Calu3 (cell line): ENCODE measurements around the gene TNFSF12. TPM values are rescaled to one million over a fixed set of nuclear protein-coding genes. Genes with fewer than 3 reads are reported as not detected.
A peak's percentile ranks its signal among the peaks of the same experiment; 100 is the strongest.
"Not testable (repeated sequence)": the region's sequence is repeated elsewhere in the genome, so short reads cannot be mapped to it uniquely, and the experiment has no call there.

Experiments
- BruUV-seq: library from RNA; stranded (reverse); fragments of 400-500 nt; replicated peaks from 2 replicates; lab custom pipeline; 2021; lab: Mats Ljungman, UMichigan
- CTCF ChIA-PET: fragments of 300-600 bp; sonication (Branson Sonifier 250); formaldehyde crosslinking; loops from one replicate; lab custom pipeline; 2022; ENCODE audit warnings: antibody characterized with exemption; lab: Charles Lee
- DNase-seq: peaks from one replicate; pipeline ENCODE4 v3.0.0; 2022
- H3K27ac Mint-ChIP-seq: one replicate; pipeline ENCODE4 v1.8.0; 2022; ENCODE audit warnings: mixed read lengths; ENCODE audit not compliant: unreplicated experiment
- H3K27me3 Mint-ChIP-seq: one replicate; pipeline ENCODE4 v1.8.0; 2022; ENCODE audit warnings: mixed read lengths; ENCODE audit not compliant: unreplicated experiment
- H3K36me3 Mint-ChIP-seq: one replicate; pipeline ENCODE4 v1.8.0; 2022; ENCODE audit warnings: mild to moderate bottlenecking, moderate library complexity, mixed read lengths; ENCODE audit not compliant: insufficient read depth, unreplicated experiment
- H3K4me1 Mint-ChIP-seq: one replicate; pipeline ENCODE4 v1.8.0; 2022; ENCODE audit warnings: mild to moderate bottlenecking, low read depth, mixed read lengths; ENCODE audit not compliant: unreplicated experiment
- H3K4me3 Mint-ChIP-seq: one replicate; pipeline ENCODE4 v1.8.0; 2022; ENCODE audit warnings: mild to moderate bottlenecking, low read depth, moderate library complexity, mixed read lengths; ENCODE audit not compliant: unreplicated experiment
- H3K9me3 Mint-ChIP-seq: one replicate; pipeline ENCODE4 v1.8.0; 2022; ENCODE audit warnings: low read depth, mixed read lengths; ENCODE audit not compliant: unreplicated experiment
- intact Hi-C: fragments of 100-400 bp; cut with micrococcal nuclease; formaldehyde crosslinking; loops from one replicate; pipeline ENCODE4 v1.10.0; 2022; ENCODE audit not compliant: unreplicated experiment
- total RNA-seq: library from RNA; stranded (reverse); gene quantifications from 2 replicates; pipeline ENCODE4 v1.2.3, GENCODE V29; 2022
- TF ChIP-seq, protein P1 (sequence below): fragments of 200-600 bp; IDR thresholded peaks from one replicate; pipeline ENCODE4 v1.8.0; 2022; ENCODE audit warnings: antibody characterized with exemption; ENCODE audit not compliant: unreplicated experiment

The TNFSF12 gene
- total RNA-seq, 1 experiment from 2014 or later = 7.7 TPM

DNA sequence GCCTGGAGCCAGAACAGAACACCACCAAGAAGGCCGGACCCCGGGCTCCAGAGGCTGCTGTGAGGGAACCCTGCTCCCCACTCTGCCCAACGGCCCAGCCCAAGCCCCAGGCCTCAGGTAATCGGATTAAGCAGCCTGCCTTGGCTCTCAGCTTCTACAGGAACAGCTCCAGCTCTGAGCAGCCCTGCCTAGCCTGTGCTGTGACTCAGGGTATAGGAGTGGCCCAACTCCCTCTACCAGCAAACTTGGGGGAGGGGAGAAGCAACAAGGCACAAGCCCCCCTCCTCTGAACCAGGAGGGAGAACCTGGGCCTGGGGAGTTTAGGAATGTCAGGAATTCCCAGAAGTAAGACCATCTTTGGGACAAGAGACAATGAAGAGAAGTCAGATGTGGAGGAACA is 41.9 kb downstream of the TNFSF12 start:
- TF ChIP-seq, protein P1, sequence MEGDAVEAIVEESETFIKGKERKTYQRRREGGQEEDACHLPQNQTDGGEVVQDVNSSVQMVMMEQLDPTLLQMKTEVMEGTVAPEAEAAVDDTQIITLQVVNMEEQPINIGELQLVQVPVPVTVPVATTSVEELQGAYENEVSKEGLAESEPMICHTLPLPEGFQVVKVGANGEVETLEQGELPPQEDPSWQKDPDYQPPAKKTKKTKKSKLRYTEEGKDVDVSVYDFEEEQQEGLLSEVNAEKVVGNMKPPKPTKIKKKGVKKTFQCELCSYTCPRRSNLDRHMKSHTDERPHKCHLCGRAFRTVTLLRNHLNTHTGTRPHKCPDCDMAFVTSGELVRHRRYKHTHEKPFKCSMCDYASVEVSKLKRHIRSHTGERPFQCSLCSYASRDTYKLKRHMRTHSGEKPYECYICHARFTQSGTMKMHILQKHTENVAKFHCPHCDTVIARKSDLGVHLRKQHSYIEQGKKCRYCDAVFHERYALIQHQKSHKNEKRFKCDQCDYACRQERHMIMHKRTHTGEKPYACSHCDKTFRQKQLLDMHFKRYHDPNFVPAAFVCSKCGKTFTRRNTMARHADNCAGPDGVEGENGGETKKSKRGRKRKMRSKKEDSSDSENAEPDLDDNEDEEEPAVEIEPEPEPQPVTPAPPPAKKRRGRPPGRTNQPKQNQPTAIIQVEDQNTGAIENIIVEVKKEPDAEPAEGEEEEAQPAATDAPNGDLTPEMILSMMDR = no peak
- peaks cover 52% of the 10 kb centered on the region for H3K36me3 Mint-ChIP-seq
- CTCF ChIA-PET = no interaction called here
- H3K4me3 Mint-ChIP-seq = no peak overlapping the region
- no TSS peak for BruUV-seq
- H3K9me3 Mint-ChIP-seq = no peaks in the 10 kb centered on the region
- no peaks in the 10 kb centered on the region for H3K4me1 Mint-ChIP-seq
- no peak for DNase-seq
- H3K27me3 Mint-ChIP-seq = no peaks in the 10 kb centered on the region
- intact Hi-C loops = no loop called here
- H3K27ac Mint-ChIP-seq = peak overlapping the region; percentile 6

DNA sequence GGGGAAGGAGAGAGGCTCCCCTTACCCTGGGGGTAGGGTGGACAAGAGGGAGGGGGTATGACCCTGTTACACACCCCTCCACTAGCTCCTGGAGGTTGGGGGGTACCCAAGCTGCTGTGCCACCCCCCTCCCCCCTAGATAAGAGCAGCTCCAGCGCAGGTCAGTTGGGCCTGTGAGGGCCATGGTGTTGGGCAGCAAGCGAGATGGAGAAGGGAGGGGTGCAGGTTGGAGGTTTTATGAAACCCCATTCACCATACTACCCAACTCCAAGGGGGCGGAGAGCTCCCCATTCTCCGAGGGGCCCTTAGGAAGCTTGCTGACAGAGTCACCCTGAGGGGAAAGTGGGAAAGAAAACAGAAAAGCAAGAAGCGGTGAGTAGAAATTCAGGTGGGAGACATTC is 42.7 kb downstream of the TNFSF12 start:
- DNase-seq = no peak
- TF ChIP-seq, protein P1 = no peak
- no peak overlapping the region for H3K27ac Mint-ChIP-seq
- H3K36me3 Mint-ChIP-seq = peaks cover 56% of the 10 kb centered on the region
- H3K4me3 Mint-ChIP-seq = no peak overlapping the region
- no peaks in the 10 kb centered on the region for H3K9me3 Mint-ChIP-seq
- H3K4me1 Mint-ChIP-seq = no peaks in the 10 kb centered on the region
- H3K27me3 Mint-ChIP-seq = no peaks in the 10 kb centered on the region
- BruUV-seq = no TSS peak
- intact Hi-C loops = no loop called here
- CTCF ChIA-PET = no interaction called here

GRCh38 chr17:7592422-7593021 is 43.7 kb downstream of the TNFSF12 start:
- intact Hi-C loops = no loop called here
- H3K9me3 Mint-ChIP-seq = no peaks in the 10 kb centered on the region
- CTCF ChIA-PET = no interaction called here
- peaks cover 51% of the 10 kb centered on the region for H3K36me3 Mint-ChIP-seq
- no peaks in the 10 kb centered on the region for H3K4me1 Mint-ChIP-seq
- no peak overlapping the region for H3K4me3 Mint-ChIP-seq
- no peaks in the 10 kb centered on the region for H3K27me3 Mint-ChIP-seq
- TF ChIP-seq, protein P1 = no peak
- BruUV-seq = TSS peak; percentile 24
- no peak for DNase-seq
- H3K27ac Mint-ChIP-seq = no peak overlapping the region

DNA sequence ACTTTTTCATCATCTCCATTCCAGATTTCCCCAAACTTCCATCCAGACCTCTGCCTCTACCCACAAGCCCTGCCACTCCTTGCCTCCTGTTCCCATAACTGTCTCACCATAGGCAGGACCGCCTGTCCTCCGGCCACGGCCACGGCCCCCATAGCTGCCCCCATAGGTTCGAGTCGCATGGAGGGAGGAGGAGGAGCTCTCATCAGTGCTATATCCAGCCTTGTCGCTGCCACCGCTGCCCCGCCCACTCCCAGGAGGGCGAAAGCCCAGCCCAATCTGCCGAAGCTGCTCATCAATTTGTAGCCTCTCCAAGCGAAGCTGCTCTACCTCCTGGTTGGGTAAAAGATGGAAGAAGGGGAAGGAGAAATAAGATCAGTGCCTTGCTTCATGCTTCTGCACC is 44.4 kb downstream of the TNFSF12 start:
- no peak overlapping the region for H3K4me3 Mint-ChIP-seq
- TF ChIP-seq, protein P1 = no peak
- H3K9me3 Mint-ChIP-seq = no peaks in the 10 kb centered on the region
- H3K27me3 Mint-ChIP-seq = no peaks in the 10 kb centered on the region
- H3K4me1 Mint-ChIP-seq = no peaks in the 10 kb centered on the region
- no TSS peak for BruUV-seq
- CTCF ChIA-PET = no interaction called here
- peaks cover 45% of the 10 kb centered on the region for H3K36me3 Mint-ChIP-seq
- DNase-seq = no peak
- no peak overlapping the region for H3K27ac Mint-ChIP-seq
- intact Hi-C loops = no loop called here

GRCh38 chr17:7597561-7597960 is 48.7 kb downstream of the TNFSF12 start:
- H3K9me3 Mint-ChIP-seq, H3K4me3 Mint-ChIP-seq, H3K27me3 Mint-ChIP-seq, H3K27ac Mint-ChIP-seq, DNase-seq, intact Hi-C loops, CTCF ChIA-PET, H3K4me1 Mint-ChIP-seq, BruUV-seq: not testable (repeated sequence)
- peaks cover 66% of the 10 kb centered on the region for H3K36me3 Mint-ChIP-seq
